ENCODE measurements around the gene MALRD1.

GRCh38 chr10:19541299-19541698, 492.7 kb downstream of the MALRD1 start:
- TF ChIP-seq POLR2A (IDR thresholded peaks at IDR 0.05): no peak
- TF ChIP-seq, protein P1, sequence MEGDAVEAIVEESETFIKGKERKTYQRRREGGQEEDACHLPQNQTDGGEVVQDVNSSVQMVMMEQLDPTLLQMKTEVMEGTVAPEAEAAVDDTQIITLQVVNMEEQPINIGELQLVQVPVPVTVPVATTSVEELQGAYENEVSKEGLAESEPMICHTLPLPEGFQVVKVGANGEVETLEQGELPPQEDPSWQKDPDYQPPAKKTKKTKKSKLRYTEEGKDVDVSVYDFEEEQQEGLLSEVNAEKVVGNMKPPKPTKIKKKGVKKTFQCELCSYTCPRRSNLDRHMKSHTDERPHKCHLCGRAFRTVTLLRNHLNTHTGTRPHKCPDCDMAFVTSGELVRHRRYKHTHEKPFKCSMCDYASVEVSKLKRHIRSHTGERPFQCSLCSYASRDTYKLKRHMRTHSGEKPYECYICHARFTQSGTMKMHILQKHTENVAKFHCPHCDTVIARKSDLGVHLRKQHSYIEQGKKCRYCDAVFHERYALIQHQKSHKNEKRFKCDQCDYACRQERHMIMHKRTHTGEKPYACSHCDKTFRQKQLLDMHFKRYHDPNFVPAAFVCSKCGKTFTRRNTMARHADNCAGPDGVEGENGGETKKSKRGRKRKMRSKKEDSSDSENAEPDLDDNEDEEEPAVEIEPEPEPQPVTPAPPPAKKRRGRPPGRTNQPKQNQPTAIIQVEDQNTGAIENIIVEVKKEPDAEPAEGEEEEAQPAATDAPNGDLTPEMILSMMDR (IDR thresholded peaks at IDR 0.05): no peak

Measured in right lobe of liver (tissue), 4 donors.